Measurements from ENCODE around the gene UNC5A. TPM values are rescaled to one million over a fixed set of nuclear protein-coding genes. Genes with fewer than 3 reads are reported as not detected.

UNC5A gene
- total RNA-seq, 2 donors from 2014 or later = 0.89 to 1.4 TPM

- Histone ChIP-seq H3K9me3 (ENCODE audit: control insufficient read depth, low read length) (no peaks in the 10 kb centered on the region), H3K36me3 (ENCODE audit: control insufficient read depth, insufficient read depth, low read length) (no peaks in the 10 kb centered on the region), H3K27me3 (ENCODE audit: control insufficient read depth, insufficient read depth, low read length, poor library complexity, severe bottlenecking) (peaks cover 84% of the 10 kb centered on the region), H3K4me1 (ENCODE audit: control insufficient read depth, insufficient read depth, low read length) (no peaks in the 10 kb centered on the region), H3K27ac (ENCODE audit: low read depth, low read length) (no peak overlapping the region), H3K9ac (ENCODE audit: extremely low read depth, low read length, poor library complexity, severe bottlenecking) (no peak overlapping the region), H3K4me3 (ENCODE audit: low read length) (no peak overlapping the region)
- no peaks in the 10 kb centered on the region for H3K9me3 Mint-ChIP-seq
- H3K36me3 Mint-ChIP-seq (ENCODE audit: low read depth) = no peaks in the 10 kb centered on the region
- no peak overlapping the region for H3K27ac Mint-ChIP-seq
- TF ChIP-seq CTCF (conservative IDR thresholded peaks at IDR 0.05) = no peak
- H3K4me1 Mint-ChIP-seq = peaks cover 16% of the 10 kb centered on the region
- peaks cover 74% of the 10 kb centered on the region for H3K27me3 Mint-ChIP-seq (ENCODE audit: insufficient read depth)
- WGBS, 2 experiments (ENCODE audit: insufficient coverage in 1 of 2, insufficient read length in 1 of 2) = 85% methylated on average over 10 to 16 of the region's 16 CpGs
- no peak for DNase-seq
- H3K4me3 Mint-ChIP-seq = no peak overlapping the region
Observed at GRCh38 chr5:176813587-176814312, 3.4 kb downstream of the UNC5A start.

- no peak for DNase-seq
- H3K36me3 Mint-ChIP-seq (ENCODE audit: low read depth) = no peaks in the 10 kb centered on the region
- no peak overlapping the region for H3K27ac ChIP-seq (ENCODE audit: low read depth, low read length)
- H3K4me3 Mint-ChIP-seq = no peak overlapping the region
- no peak overlapping the region for H3K27ac Mint-ChIP-seq
- H3K4me3 ChIP-seq (ENCODE audit: low read length) = no peak overlapping the region
- H3K9me3 Mint-ChIP-seq = no peaks in the 10 kb centered on the region
- WGBS, 2 experiments (ENCODE audit: insufficient coverage in 1 of 2, insufficient read length in 1 of 2) = 67 to 88% methylated on average over 5 to 6 of the region's 6 CpGs
- no peaks in the 10 kb centered on the region for H3K4me1 ChIP-seq (ENCODE audit: control insufficient read depth, insufficient read depth, low read length)
- peaks cover 84% of the 10 kb centered on the region for H3K27me3 ChIP-seq (ENCODE audit: control insufficient read depth, insufficient read depth, low read length, poor library complexity, severe bottlenecking)
- H3K9ac ChIP-seq (ENCODE audit: extremely low read depth, low read length, poor library complexity, severe bottlenecking) = no peak overlapping the region
- H3K27me3 Mint-ChIP-seq (ENCODE audit: insufficient read depth) = peaks cover 73% of the 10 kb centered on the region
- H3K36me3 ChIP-seq (ENCODE audit: control insufficient read depth, insufficient read depth, low read length) = no peaks in the 10 kb centered on the region
- TF ChIP-seq CTCF (conservative IDR thresholded peaks at IDR 0.05) = no peak
- no peaks in the 10 kb centered on the region for H3K9me3 ChIP-seq (ENCODE audit: control insufficient read depth, low read length)
- peaks cover 12% of the 10 kb centered on the region for H3K4me1 Mint-ChIP-seq
Observed at GRCh38 chr5:176814313-176814685, 3.9 kb downstream of the UNC5A start.

GRCh38 chr5:176814836-176815438 is 4.6 kb downstream of the UNC5A start:
- H3K4me1 ChIP-seq (ENCODE audit: control insufficient read depth, insufficient read depth, low read length) = no peaks in the 10 kb centered on the region
- no peak overlapping the region for H3K27ac ChIP-seq (ENCODE audit: low read depth, low read length)
- H3K9ac ChIP-seq (ENCODE audit: extremely low read depth, low read length, poor library complexity, severe bottlenecking) = no peak overlapping the region
- no peak for TF ChIP-seq CTCF (conservative IDR thresholded peaks at IDR 0.05)
- no peaks in the 10 kb centered on the region for H3K9me3 ChIP-seq (ENCODE audit: control insufficient read depth, low read length)
- Mint-ChIP-seq H3K36me3 (ENCODE audit: low read depth) (no peaks in the 10 kb centered on the region), H3K4me3 (no peak overlapping the region), H3K9me3 (no peaks in the 10 kb centered on the region), H3K4me1 (peaks cover 9% of the 10 kb centered on the region), H3K27ac (no peak overlapping the region), H3K27me3 (ENCODE audit: insufficient read depth) (peaks cover 75% of the 10 kb centered on the region)
- H3K4me3 ChIP-seq (ENCODE audit: low read length) = no peak overlapping the region
- no peak for DNase-seq
- no peaks in the 10 kb centered on the region for H3K36me3 ChIP-seq (ENCODE audit: control insufficient read depth, insufficient read depth, low read length)
- peaks cover 83% of the 10 kb centered on the region for H3K27me3 ChIP-seq (ENCODE audit: control insufficient read depth, insufficient read depth, low read length, poor library complexity, severe bottlenecking)
- 73 to 74% methylated on average over 6 to 10 of the region's 10 CpGs for WGBS, 2 experiments (ENCODE audit: insufficient coverage in 1 of 2, insufficient read length in 1 of 2)

Measured in endodermal cell (in vitro differentiated cells).